ENCODE data around the gene SHROOM1.
"Not testable (repeated sequence)": the region's sequence is repeated elsewhere in the genome, so short reads cannot be mapped to it uniquely, and the experiment has no call there.

SHROOM1 gene

GRCh38 chr5:132830436-132831094 is at the start of gene SHROOM1:
Gene SHROOM1 (minus strand): TSS chr5:132830647. CDS start chr5:132826140, 4,507 bp downstream.
- peak in 1 of 2 donors; percentile 53 for DNase-seq

- DNase-seq = no peak
Measured at GRCh38 chr5:132877938-132878337, 47.5 kb upstream of the SHROOM1 start.

- DNase-seq = no peak
Measured at GRCh38 chr5:132877466-132877865, 47.0 kb upstream of the SHROOM1 start.

GRCh38 chr5:132876020-132876759 is 45.7 kb upstream of the SHROOM1 start:
- no peak for DNase-seq

- DNase-seq = no peak
Measured at GRCh38 chr5:132873930-132874271, 43.5 kb upstream of the SHROOM1 start.

- no peak for DNase-seq
Measured at GRCh38 chr5:132873119-132873929, 42.9 kb upstream of the SHROOM1 start, which contains the start of gene LEAP2. Gene LEAP2 (plus strand): TSS chr5:132873668. CDS start chr5:132873695, 27 bp downstream.

- DNase-seq = no peak
Measured at GRCh38 chr5:132872788-132873118, 42.3 kb upstream of the SHROOM1 start.

GRCh38 chr5:132871459-132872284 is 41.2 kb upstream of the SHROOM1 start:
- no peak for DNase-seq

- DNase-seq = no peak
Measured at GRCh38 chr5:132870801-132871200, 40.4 kb upstream of the SHROOM1 start.

- no peak for DNase-seq
Measured at GRCh38 chr5:132868754-132869153, 38.3 kb upstream of the SHROOM1 start.

GRCh38 chr5:132867046-132867451 is 36.6 kb upstream of the SHROOM1 start:
- no peak for DNase-seq

GRCh38 chr5:132866342-132867045 is 36.0 kb upstream of the SHROOM1 start, which contains the start of the genes GDF9 and UQCRQ:
Gene GDF9 (minus strand): TSS chr5:132866469. CDS start chr5:132864533, 1,936 bp downstream.
Gene UQCRQ (plus strand): TSS chr5:132866642. CDS start chr5:132866882, 240 bp downstream.
- peak; percentile 88 to 90 for DNase-seq

GRCh38 chr5:132865668-132866341 is 35.4 kb upstream of the SHROOM1 start:
- DNase-seq = no peak

GRCh38 chr5:132860742-132861141 is 30.3 kb upstream of the SHROOM1 start:
- DNase-seq = no peak

- no peak for DNase-seq
Measured at GRCh38 chr5:132859889-132860437, 29.5 kb upstream of the SHROOM1 start.

GRCh38 chr5:132856011-132856410 is 25.6 kb upstream of the SHROOM1 start:
- DNase-seq = no peak

GRCh38 chr5:132854992-132855391 is 24.5 kb upstream of the SHROOM1 start:
- not testable (repeated sequence) for DNase-seq

GRCh38 chr5:132854301-132854700 is 23.9 kb upstream of the SHROOM1 start:
- no peak for DNase-seq

- DNase-seq = no peak
Measured at GRCh38 chr5:132853790-132854189, 23.3 kb upstream of the SHROOM1 start.

GRCh38 chr5:132853323-132853722 is 22.9 kb upstream of the SHROOM1 start:
- no peak for DNase-seq

GRCh38 chr5:132850066-132850465 is 19.6 kb upstream of the SHROOM1 start:
- DNase-seq = no peak
